ENCODE measurements around the gene F12. TPM values are rescaled to one million over a fixed set of nuclear protein-coding genes. Genes with fewer than 3 reads are reported as not detected.
A peak's percentile ranks its signal among the peaks of the same experiment; 100 is the strongest.

The F12 gene
- total RNA-seq, 1 experiment from 2014 or later: 10.0 TPM

- Mint-ChIP-seq H3K27ac (no peak overlapping the region), H3K4me3 (peak overlapping the region; percentile 84), H3K27me3 (ENCODE audit: low read depth) (peaks cover 75% of the 10 kb centered on the region), H3K4me1 (peaks cover 9% of the 10 kb centered on the region), H3K36me3 (no peaks in the 10 kb centered on the region), H3K9me3 (no peaks in the 10 kb centered on the region)
- CTCF ChIA-PET: interaction anchor here (0.6 to 7.9 kb wide), 34 partner anchors 9 to 291 kb away, joined by 3 to 202 read pairs (median 8); partner anchors contain the start of genes DDX41, DOK3, GRK6 and LMAN2
- TF ChIP-seq HMGXB4 (CRISPR knock-in tag; IDR thresholded peaks at IDR 0.05) (peak; percentile 20; the same call in 1 of the 2 replicates), SP1 (CRISPR knock-in tag; conservative IDR thresholded peaks at IDR 0.05) (no peak), ZNF263 (CRISPR knock-in tag; IDR thresholded peaks at IDR 0.05; ENCODE audit: low read depth) (0 out of 2 replicates have a peak, but pooled peaks have one; percentile 53), ELF4 (CRISPR knock-in tag; IDR thresholded peaks at IDR 0.05; ENCODE audit: low read depth) (no peak), JUN (CRISPR knock-in tag; IDR thresholded peaks at IDR 0.05) (no peak), FOXK1 (CRISPR knock-in tag; IDR thresholded peaks at IDR 0.05) (peak; percentile 35; the same call in 1 of the 2 replicates), NR2C2 (CRISPR knock-in tag; IDR thresholded peaks at IDR 0.05) (no peak), FOXP1 (CRISPR knock-in tag; IDR thresholded peaks at IDR 0.05; ENCODE audit: borderline replicate concordance) (0 out of 2 replicates have a peak, but pooled peaks have one; percentile 18), RELA (CRISPR knock-in tag; IDR thresholded peaks at IDR 0.05; ENCODE audit: borderline replicate concordance) (peak; percentile 52; the same call in 1 of the 2 replicates), ETV6 (CRISPR knock-in tag; IDR thresholded peaks at IDR 0.05) (peak; percentile 24; the same call in 1 of the 2 replicates)
- TF ChIP-seq, protein P1, sequence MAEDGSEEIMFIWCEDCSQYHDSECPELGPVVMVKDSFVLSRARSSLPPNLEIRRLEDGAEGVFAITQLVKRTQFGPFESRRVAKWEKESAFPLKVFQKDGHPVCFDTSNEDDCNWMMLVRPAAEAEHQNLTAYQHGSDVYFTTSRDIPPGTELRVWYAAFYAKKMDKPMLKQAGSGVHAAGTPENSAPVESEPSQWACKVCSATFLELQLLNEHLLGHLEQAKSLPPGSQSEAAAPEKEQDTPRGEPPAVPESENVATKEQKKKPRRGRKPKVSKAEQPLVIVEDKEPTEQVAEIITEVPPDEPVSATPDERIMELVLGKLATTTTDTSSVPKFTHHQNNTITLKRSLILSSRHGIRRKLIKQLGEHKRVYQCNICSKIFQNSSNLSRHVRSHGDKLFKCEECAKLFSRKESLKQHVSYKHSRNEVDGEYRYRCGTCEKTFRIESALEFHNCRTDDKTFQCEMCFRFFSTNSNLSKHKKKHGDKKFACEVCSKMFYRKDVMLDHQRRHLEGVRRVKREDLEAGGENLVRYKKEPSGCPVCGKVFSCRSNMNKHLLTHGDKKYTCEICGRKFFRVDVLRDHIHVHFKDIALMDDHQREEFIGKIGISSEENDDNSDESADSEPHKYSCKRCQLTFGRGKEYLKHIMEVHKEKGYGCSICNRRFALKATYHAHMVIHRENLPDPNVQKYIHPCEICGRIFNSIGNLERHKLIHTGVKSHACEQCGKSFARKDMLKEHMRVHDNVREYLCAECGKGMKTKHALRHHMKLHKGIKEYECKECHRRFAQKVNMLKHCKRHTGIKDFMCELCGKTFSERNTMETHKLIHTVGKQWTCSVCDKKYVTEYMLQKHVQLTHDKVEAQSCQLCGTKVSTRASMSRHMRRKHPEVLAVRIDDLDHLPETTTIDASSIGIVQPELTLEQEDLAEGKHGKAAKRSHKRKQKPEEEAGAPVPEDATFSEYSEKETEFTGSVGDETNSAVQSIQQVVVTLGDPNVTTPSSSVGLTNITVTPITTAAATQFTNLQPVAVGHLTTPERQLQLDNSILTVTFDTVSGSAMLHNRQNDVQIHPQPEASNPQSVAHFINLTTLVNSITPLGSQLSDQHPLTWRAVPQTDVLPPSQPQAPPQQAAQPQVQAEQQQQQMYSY (CRISPR knock-in tag; IDR thresholded peaks at IDR 0.05): peak; percentile 40; the same call in 1 of the 2 replicates
- TF ChIP-seq, protein P2, sequence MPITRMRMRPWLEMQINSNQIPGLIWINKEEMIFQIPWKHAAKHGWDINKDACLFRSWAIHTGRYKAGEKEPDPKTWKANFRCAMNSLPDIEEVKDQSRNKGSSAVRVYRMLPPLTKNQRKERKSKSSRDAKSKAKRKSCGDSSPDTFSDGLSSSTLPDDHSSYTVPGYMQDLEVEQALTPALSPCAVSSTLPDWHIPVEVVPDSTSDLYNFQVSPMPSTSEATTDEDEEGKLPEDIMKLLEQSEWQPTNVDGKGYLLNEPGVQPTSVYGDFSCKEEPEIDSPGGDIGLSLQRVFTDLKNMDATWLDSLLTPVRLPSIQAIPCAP (CRISPR knock-in tag; IDR thresholded peaks at IDR 0.05): peak; percentile 61; the same call in 1 of the 2 replicates
- TF ChIP-seq, protein P3, sequence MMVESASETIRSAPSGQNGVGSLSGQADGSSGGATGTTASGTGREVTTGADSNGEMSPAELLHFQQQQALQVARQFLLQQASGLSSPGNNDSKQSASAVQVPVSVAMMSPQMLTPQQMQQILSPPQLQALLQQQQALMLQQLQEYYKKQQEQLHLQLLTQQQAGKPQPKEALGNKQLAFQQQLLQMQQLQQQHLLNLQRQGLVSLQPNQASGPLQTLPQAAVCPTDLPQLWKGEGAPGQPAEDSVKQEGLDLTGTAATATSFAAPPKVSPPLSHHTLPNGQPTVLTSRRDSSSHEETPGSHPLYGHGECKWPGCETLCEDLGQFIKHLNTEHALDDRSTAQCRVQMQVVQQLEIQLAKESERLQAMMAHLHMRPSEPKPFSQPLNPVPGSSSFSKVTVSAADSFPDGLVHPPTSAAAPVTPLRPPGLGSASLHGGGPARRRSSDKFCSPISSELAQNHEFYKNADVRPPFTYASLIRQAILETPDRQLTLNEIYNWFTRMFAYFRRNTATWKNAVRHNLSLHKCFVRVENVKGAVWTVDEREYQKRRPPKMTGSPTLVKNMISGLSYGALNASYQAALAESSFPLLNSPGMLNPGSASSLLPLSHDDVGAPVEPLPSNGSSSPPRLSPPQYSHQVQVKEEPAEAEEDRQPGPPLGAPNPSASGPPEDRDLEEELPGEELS (CRISPR knock-in tag; IDR thresholded peaks at IDR 0.05): peak; percentile 20; the same call in 1 of the 2 replicates
- DNase-seq (ENCODE audit: low spot score): peak; percentile 50
- ATAC-seq: peak; percentile 4
- POLR2A ChIA-PET: interaction anchor here (0.8 to 4.1 kb wide), 13 partner anchors 10 to 51 kb away, joined by 3 to 38 read pairs (median 4); partner anchors contain the start of genes GRK6 and PRR7
These were observed 6.1 kb downstream of the F12 start for GRCh38 chr5:177403102-177403791.

DNA sequence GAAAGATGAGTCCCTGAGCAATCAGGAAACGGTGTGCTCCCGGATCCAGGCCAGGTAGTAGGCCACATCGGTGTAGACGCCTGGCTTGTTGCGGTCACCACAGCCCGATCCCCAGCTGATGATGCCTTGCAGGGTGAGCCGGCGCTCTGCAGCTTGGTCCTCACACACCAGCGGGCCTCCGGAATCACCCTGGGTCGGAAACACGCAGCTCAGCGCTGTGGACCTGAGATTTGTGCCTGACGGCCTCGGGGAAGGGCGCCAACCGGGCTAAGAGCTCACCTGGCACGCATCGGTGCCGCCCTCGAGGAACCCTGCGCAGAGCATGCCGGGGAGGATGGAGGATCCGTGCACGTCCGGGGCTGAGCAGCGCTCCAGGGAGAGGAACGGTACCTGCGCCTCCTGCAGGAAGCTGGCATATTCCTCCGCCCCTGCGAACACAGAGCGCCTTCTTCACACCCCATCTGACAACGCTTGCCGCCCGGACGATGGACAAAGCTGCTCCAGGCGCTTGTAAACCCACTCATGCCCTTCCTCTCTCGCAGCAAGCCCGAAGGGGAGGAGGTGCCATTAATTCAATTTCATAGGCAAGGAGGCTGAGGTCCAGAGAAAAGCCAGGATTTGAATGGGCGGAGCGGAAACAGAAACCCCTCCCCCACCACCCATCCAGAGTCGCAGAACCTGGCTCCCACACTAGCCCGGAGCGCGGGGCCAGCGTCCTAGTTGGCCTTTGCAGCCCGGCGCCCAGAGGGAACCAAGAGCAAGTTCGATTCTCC lies 6.9 kb downstream of the F12 start:
- H3K27me3 Mint-ChIP-seq (ENCODE audit: low read depth): peaks cover 68% of the 10 kb centered on the region
- TF ChIP-seq CTCF (IDR thresholded peaks at IDR 0.05) (no peak), SMAD3 (CRISPR knock-in tag; IDR thresholded peaks at IDR 0.05; ENCODE audit: borderline replicate concordance) (peak; percentile 93), ZNF121 (CRISPR knock-in tag; IDR thresholded peaks at IDR 0.05) (no peak), ZNF263 (CRISPR knock-in tag; IDR thresholded peaks at IDR 0.05; ENCODE audit: low read depth) (peak; percentile 71; the same call in 1 of the 2 replicates), SOX15 (CRISPR knock-in tag; IDR thresholded peaks at IDR 0.05) (no peak), JUN (CRISPR knock-in tag; IDR thresholded peaks at IDR 0.05) (0 out of 2 replicates have a peak, but pooled peaks have one; percentile 83), GRHL2 (CRISPR knock-in tag; IDR thresholded peaks at IDR 0.05; ENCODE audit: insufficient replicate concordance, severe bottlenecking) (no peak), PREB (CRISPR knock-in tag; IDR thresholded peaks at IDR 0.05; ENCODE audit: borderline replicate concordance) (peak; percentile 19; the same call in 1 of the 2 replicates), ZNF138 (CRISPR knock-in tag; conservative IDR thresholded peaks at IDR 0.05) (peak; percentile 96)

More for the DNA sequence above, 6.9 kb downstream of the F12 start:
- ATAC-seq (peak; percentile 83), DNase-seq (ENCODE audit: low spot score) (peak; percentile 90)
- H3K4me1 Mint-ChIP-seq: peaks cover 9% of the 10 kb centered on the region
- ChIA-PET POLR2A (interaction anchor here (0.6 to 4.1 kb wide), 13 partner anchors 9 to 52 kb away, joined by 3 to 38 read pairs (median 4); partner anchors contain the start of genes GRK6 and PRR7), CTCF (interaction anchor here (0.6 to 7.9 kb wide), 34 partner anchors 12 to 331 kb away, joined by 3 to 202 read pairs (median 7); partner anchors contain the start of genes DOK3, GRK6, LMAN2 and PRR7)
- H3K4me3 Mint-ChIP-seq: peak overlapping the region; percentile 84
- H3K27ac Mint-ChIP-seq: peak overlapping the region; percentile 69; the same call in 1 of the 2 replicates
- no peaks in the 10 kb centered on the region for H3K36me3 Mint-ChIP-seq
- H3K9me3 Mint-ChIP-seq: no peaks in the 10 kb centered on the region

All from WTC11 (cell line).